GM23248 (cell line): ENCODE measurements around the gene ELF2. TPM values are rescaled to one million over a fixed set of nuclear protein-coding genes. Genes with fewer than 3 reads are reported as not detected.

Experiments
- DNase-seq: peaks from one replicate; pipeline ENCODE4 v3.0.0-alpha.2; 2015
- H2AFZ ChIP-seq: fragments of 200-600 bp; sonication (generic); 2 replicates; pipeline ENCODE4 v1.6.1; 2016; ENCODE audit warnings: antibody characterized with exemption
- H3F3A ChIP-seq: fragments of 200-600 bp; sonication (generic); 2 replicates; pipeline ENCODE4 v1.6.1; 2016; ENCODE audit warnings: mild to moderate bottlenecking, antibody characterized with exemption, mixed run types; ENCODE audit not compliant: insufficient read depth
- H3K27ac ChIP-seq: fragments of 200-600 bp; sonication (generic); 2 replicates; pipeline ENCODE4 v1.5.1; 2016; ENCODE audit warnings: mild to moderate bottlenecking
- H3K27me3 ChIP-seq: fragments of 200-600 bp; sonication (generic); replicated peaks from 2 replicates; pipeline ENCODE4 v1.6.1; 2016; ENCODE audit warnings: mild to moderate bottlenecking; ENCODE audit not compliant: insufficient read depth
- H3K36me3 ChIP-seq: fragments of 200-600 bp; sonication (generic); 2 replicates; pipeline ENCODE4 v1.6.1; 2016; ENCODE audit warnings: low read depth, mild to moderate bottlenecking
- H3K4me1 ChIP-seq: fragments of 200-600 bp; sonication (generic); 2 replicates; pipeline ENCODE4 v1.6.1; 2016; ENCODE audit warnings: mild to moderate bottlenecking; ENCODE audit not compliant: insufficient read depth
- H3K4me2 ChIP-seq: fragments of 200-600 bp; sonication (generic); one replicate; pipeline ENCODE4 v1.6.1; 2016; ENCODE audit warnings: mild to moderate bottlenecking; ENCODE audit not compliant: unreplicated experiment
- H3K4me3 ChIP-seq: fragments of 200-600 bp; sonication (generic); 2 replicates; pipeline ENCODE4 v1.5.1; 2016; ENCODE audit warnings: mild to moderate bottlenecking
- H3K79me2 ChIP-seq: fragments of 200-600 bp; sonication (generic); 2 replicates; pipeline ENCODE4 v1.6.1; 2016; ENCODE audit warnings: mild to moderate bottlenecking; ENCODE audit not compliant: insufficient read depth
- H3K9ac ChIP-seq: fragments of 200-600 bp; sonication (generic); 2 replicates; pipeline ENCODE4 v1.6.1; 2016; ENCODE audit warnings: mild to moderate bottlenecking
- H3K9me2 ChIP-seq: fragments of 200-600 bp; sonication (generic); 2 replicates; pipeline ENCODE4 v1.6.1; 2016; ENCODE audit warnings: mixed run types, mild to moderate bottlenecking, moderate library complexity; ENCODE audit not compliant: insufficient read depth
- H3K9me3 ChIP-seq: fragments of 200-600 bp; sonication (generic); one replicate; pipeline ENCODE4 v1.6.1; 2017; ENCODE audit warnings: low read depth
- H4K20me1 ChIP-seq: fragments of 200-600 bp; sonication (generic); 2 replicates; pipeline ENCODE4 v1.6.0; 2016; ENCODE audit not compliant: insufficient read depth
- EZH2 ChIP-seq: fragments of 200-600 bp; sonication (generic); IDR thresholded peaks from 2 replicates; pipeline ENCODE4 v1.6.1; 2018; ENCODE audit warnings: antibody characterized with exemption, mild to moderate bottlenecking; ENCODE audit not compliant: insufficient read depth, poor library complexity, severe bottlenecking
- EZH2phosphoT487 ChIP-seq: fragments of 200-600 bp; sonication (generic); IDR thresholded peaks from 2 replicates; pipeline ENCODE4 v1.6.1; 2018; ENCODE audit warnings: antibody characterized with exemption, moderate library complexity, mild to moderate bottlenecking, low read depth; ENCODE audit not compliant: insufficient read depth
- WGBS, 2 experiments: methylation state at CpG; one replicate each; pipeline ENCODE4 v1.1.6; 2015 to 2017; ENCODE audit warnings: low lambda C conversion rate in 2 of 2, low coverage in 1 of 2; ENCODE audit errors: missing lambda C conversion rate in 2 of 2; 5-methylcytosine and 5-hydroxymethylcytosine counted together
- in situ Hi-C: fragments of 300-500 bp; cut with MboI; formaldehyde crosslinking; loops from 2 replicates; pipeline ENCODE4 v1.15.0; 2020
- polyA plus RNA-seq: library from polyadenylated mRNA; unstranded; fragments of >200 nt; fragmentation: Nextera tagmentation; extraction: Ambion mirVana; gene quantifications from 2 replicates; pipeline ENCODE4 v1.2.1, GENCODE V29; 2016
- total RNA-seq: library from RNA; depleted of rRNA; stranded (reverse); fragments of >200 nt; shearing (Covaris generic); gene quantifications from 2 replicates; pipeline ENCODE4 v1.2.3, GENCODE V29; 2014

ELF2 gene
- total and polyA plus RNA-seq, 2 experiments from 2014 or later, result 18.8 to 34.5 TPM

- 97 to 100% methylated on average over 1 of the region's 1 CpG for WGBS, 2 experiments
- H3K27me3 ChIP-seq, result no peaks in the 10 kb centered on the region
- no peak overlapping the region for H2AFZ ChIP-seq
- peaks cover 10% of the 10 kb centered on the region; the same call in 1 of the 2 replicates for H3K4me1 ChIP-seq
- H3K9me2 ChIP-seq, result no peaks in the 10 kb centered on the region
- H3K9me3 ChIP-seq, result no peaks in the 10 kb centered on the region
- no peak overlapping the region for H3K9ac ChIP-seq
- no peaks in the 10 kb centered on the region for H3K36me3 ChIP-seq
- no peak for DNase-seq
- peaks cover 3% of the 10 kb centered on the region; the same call in 1 of the 2 replicates for H3F3A ChIP-seq
- in situ Hi-C loops, result no loop called here
- TF ChIP-seq EZH2 (no peak), EZH2phosphoT487 (no peak)
- H3K79me2 ChIP-seq, result peaks cover 92% of the 10 kb centered on the region
- no peak overlapping the region for H3K4me2 ChIP-seq
- H3K4me3 ChIP-seq, result no peak overlapping the region
- no peaks in the 10 kb centered on the region for H4K20me1 ChIP-seq
- H3K27ac ChIP-seq, result no peak overlapping the region
Measured at GRCh38 chr4:139153411-139154133, 23.4 kb downstream of the ELF2 start.

GRCh38 chr4:139152249-139152648 is 24.8 kb downstream of the ELF2 start:
- Histone ChIP-seq H3K79me2 (peaks cover 93% of the 10 kb centered on the region), H3K27me3 (no peaks in the 10 kb centered on the region), H4K20me1 (no peaks in the 10 kb centered on the region), H3K9ac (no peak overlapping the region), H3K4me1 (peaks cover 10% of the 10 kb centered on the region; the same call in 1 of the 2 replicates), H2AFZ (no peak overlapping the region), H3K9me3 (no peaks in the 10 kb centered on the region), H3K4me2 (no peak overlapping the region), H3K4me3 (no peak overlapping the region), H3F3A (peaks cover 3% of the 10 kb centered on the region; the same call in 1 of the 2 replicates), H3K9me2 (no peaks in the 10 kb centered on the region), H3K36me3 (no peaks in the 10 kb centered on the region), H3K27ac (no peak overlapping the region)
- TF ChIP-seq EZH2phosphoT487, result no peak
- no peak for TF ChIP-seq EZH2
- DNase-seq, result no peak
- in situ Hi-C loops, result no loop called here
- WGBS, 2 experiments, result 60% methylated on average over 2 of the region's 2 CpGs

- Histone ChIP-seq H3K9me2 (no peaks in the 10 kb centered on the region), H3K4me1 (peaks cover 9% of the 10 kb centered on the region; the same call in 1 of the 2 replicates), H2AFZ (no peak overlapping the region), H3K9me3 (no peaks in the 10 kb centered on the region), H3K9ac (no peak overlapping the region), H3K4me2 (no peak overlapping the region), H4K20me1 (peaks cover 14% of the 10 kb centered on the region; the same call in 1 of the 2 replicates), H3K36me3 (0 out of 2 replicates have a peak, but pooled peaks cover 4% of the 10 kb centered on the region), H3K27me3 (no peaks in the 10 kb centered on the region), H3K27ac (no peak overlapping the region), H3K79me2 (peaks cover 98% of the 10 kb centered on the region), H3K4me3 (no peak overlapping the region), H3F3A (no peaks in the 10 kb centered on the region)
- no peak for TF ChIP-seq EZH2phosphoT487
- TF ChIP-seq EZH2, result no peak
- no peak for DNase-seq
- in situ Hi-C loops, result no loop called here
- 90 to 94% methylated on average over 8 of the region's 8 CpGs for WGBS, 2 experiments
Measured at GRCh38 chr4:139146926-139147629, 29.9 kb downstream of the ELF2 start.

- H3K4me2 ChIP-seq, result no peak overlapping the region
- H3K4me1 ChIP-seq, result peaks cover 9% of the 10 kb centered on the region; the same call in 1 of the 2 replicates
- H4K20me1 ChIP-seq, result peaks cover 14% of the 10 kb centered on the region; the same call in 1 of the 2 replicates
- H3K9ac ChIP-seq, result no peak overlapping the region
- H3K36me3 ChIP-seq, result 0 out of 2 replicates have a peak, but pooled peaks cover 4% of the 10 kb centered on the region
- no peak overlapping the region for H3K27ac ChIP-seq
- no peaks in the 10 kb centered on the region for H3K9me3 ChIP-seq
- H3K79me2 ChIP-seq, result peaks cover 99% of the 10 kb centered on the region
- H3F3A ChIP-seq, result no peaks in the 10 kb centered on the region
- no peaks in the 10 kb centered on the region for H3K27me3 ChIP-seq
- H3K4me3 ChIP-seq, result no peak overlapping the region
- no peak overlapping the region for H2AFZ ChIP-seq
- TF ChIP-seq EZH2phosphoT487, result no peak
- H3K9me2 ChIP-seq, result no peaks in the 10 kb centered on the region
- in situ Hi-C loops, result no loop called here
- no peak for DNase-seq
- WGBS, 2 experiments, result 95 to 100% methylated on average over 1 of the region's 1 CpG
Measured at GRCh38 chr4:139145552-139145932, 31.5 kb downstream of the ELF2 start.
